Suprapubic skin (tissue), 4 donors: ENCODE measurements around the gene MAFF.

Source experiments
- POLR2A ChIP-seq, 2 donors: fragments of 450-650 bp; IDR thresholded peaks; one replicate each; pipeline ENCODE4 v1.6.1; 2017; ENCODE audit warnings: antibody characterized with exemption in 2 of 2, mild to moderate bottlenecking in 2 of 2, moderate library complexity in 2 of 2
- POLR2AphosphoS5 ChIP-seq, 3 donors: sonication (generic); formaldehyde crosslinking; IDR thresholded peaks; one replicate each; pipeline ENCODE4 v1.6.1; 2017; ENCODE audit warnings: antibody characterized with exemption in 3 of 3
- TF ChIP-seq, protein P1 (sequence below), 2 donors: fragments of 200-600 bp in 1 of 2; fragments of 450-650 bp in 1 of 2; sonication (generic) in 1 of 2; IDR thresholded peaks; one replicate each; pipeline ENCODE4 v1.5.1; 2016 to 2019; ENCODE audit warnings: antibody characterized with exemption in 2 of 2, mild to moderate bottlenecking in 1 of 2, moderate library complexity in 1 of 2

DNA sequence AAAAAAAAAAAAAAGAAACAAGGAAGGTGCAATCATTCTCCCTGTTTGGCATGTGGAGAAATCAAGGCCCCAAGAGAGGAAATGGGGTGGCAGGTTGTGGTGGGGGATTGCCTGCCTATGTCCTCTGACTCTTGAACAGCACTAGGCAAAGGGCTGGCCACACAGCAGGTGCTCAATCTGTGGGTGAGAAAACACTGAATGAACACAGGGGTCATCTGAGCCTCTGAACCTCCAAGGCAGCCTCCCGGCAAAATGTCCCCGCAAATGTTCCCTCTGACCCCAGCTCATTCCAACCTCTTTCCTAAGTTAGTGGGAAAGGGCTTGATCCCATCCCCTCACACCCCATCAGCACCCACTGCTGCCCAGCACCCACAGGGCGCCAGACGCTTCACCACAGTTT is 24.8 kb upstream of the MAFF start:
- TF ChIP-seq POLR2A (IDR thresholded peaks at IDR 0.05) = no peak
- TF ChIP-seq, protein P1, sequence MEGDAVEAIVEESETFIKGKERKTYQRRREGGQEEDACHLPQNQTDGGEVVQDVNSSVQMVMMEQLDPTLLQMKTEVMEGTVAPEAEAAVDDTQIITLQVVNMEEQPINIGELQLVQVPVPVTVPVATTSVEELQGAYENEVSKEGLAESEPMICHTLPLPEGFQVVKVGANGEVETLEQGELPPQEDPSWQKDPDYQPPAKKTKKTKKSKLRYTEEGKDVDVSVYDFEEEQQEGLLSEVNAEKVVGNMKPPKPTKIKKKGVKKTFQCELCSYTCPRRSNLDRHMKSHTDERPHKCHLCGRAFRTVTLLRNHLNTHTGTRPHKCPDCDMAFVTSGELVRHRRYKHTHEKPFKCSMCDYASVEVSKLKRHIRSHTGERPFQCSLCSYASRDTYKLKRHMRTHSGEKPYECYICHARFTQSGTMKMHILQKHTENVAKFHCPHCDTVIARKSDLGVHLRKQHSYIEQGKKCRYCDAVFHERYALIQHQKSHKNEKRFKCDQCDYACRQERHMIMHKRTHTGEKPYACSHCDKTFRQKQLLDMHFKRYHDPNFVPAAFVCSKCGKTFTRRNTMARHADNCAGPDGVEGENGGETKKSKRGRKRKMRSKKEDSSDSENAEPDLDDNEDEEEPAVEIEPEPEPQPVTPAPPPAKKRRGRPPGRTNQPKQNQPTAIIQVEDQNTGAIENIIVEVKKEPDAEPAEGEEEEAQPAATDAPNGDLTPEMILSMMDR (IDR thresholded peaks at IDR 0.05) = no peak
- no peak for TF ChIP-seq POLR2AphosphoS5 (IDR thresholded peaks at IDR 0.05)
